ENCODE results near the gene SKAP2. TPM values are rescaled to one million over a fixed set of nuclear protein-coding genes. Genes with fewer than 3 reads are reported as not detected.

The SKAP2 gene
- total and polyA plus RNA-seq, 2 of the 4 experiments (the other 2 are of a cell fraction), result 5.7 to 7.4 TPM

DNA sequence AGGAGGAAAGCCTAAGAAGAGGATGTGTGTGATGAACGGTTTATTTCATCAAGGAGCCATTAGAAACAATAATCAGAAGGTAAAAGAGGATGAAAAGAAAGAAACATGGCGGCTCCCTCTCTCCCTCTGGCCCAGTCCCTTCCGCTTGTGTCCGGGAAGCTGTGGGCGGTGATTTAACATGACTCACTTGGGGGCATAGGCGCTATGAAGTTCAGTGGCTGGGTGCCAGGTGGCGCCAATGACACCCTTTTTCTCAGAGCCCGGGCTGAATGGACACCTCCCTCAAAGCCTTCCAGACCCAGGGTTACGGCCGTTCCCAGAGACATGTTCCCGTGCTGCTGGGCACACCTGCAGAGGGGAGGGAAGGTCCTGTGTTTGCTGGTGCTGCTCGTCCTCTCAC is 244.0 kb downstream of the SKAP2 start:
- H4K8ac ChIP-seq (ENCODE audit: low read depth in 2 of 2, low read length in 2 of 2), result no peak overlapping the region
- H2BK15ac ChIP-seq (ENCODE audit: low read depth, low read length), result no peak overlapping the region
- H3K18ac ChIP-seq (ENCODE audit: low read depth, low read length), result no peak overlapping the region
- no peaks in the 10 kb centered on the region for H3K27me3 ChIP-seq (ENCODE audit: control insufficient read depth, insufficient read depth, low read length)
- no peak overlapping the region for H2AFZ ChIP-seq (replicated peaks; ENCODE audit: low read length, poor library complexity)
- no TSS peak for BruUV-seq (replicated peaks)
- no peaks in the 10 kb centered on the region for H3K36me3 ChIP-seq (ENCODE audit: control insufficient read depth, insufficient read depth, low read length)
- H3K56ac ChIP-seq (ENCODE audit: extremely low read depth, insufficient read depth, low read length), result no peak overlapping the region
- ChIA-PET CTCF (no interaction called here), POLR2A (ENCODE audit: unreplicated experiment) (no interaction called here)
- H3K79me1 ChIP-seq (ENCODE audit: low read depth in 1 of 2, low read length in 2 of 2), result no peaks in the 10 kb centered on the region
- H3K4ac ChIP-seq (ENCODE audit: low read depth, low read length), result no peak overlapping the region
- H2BK5ac ChIP-seq (ENCODE audit: low read depth, low read length, poor library complexity, severe bottlenecking), result no peak overlapping the region
- H3K9ac ChIP-seq (ENCODE audit: low read depth, low read length), result no peak overlapping the region
- intact Hi-C loops (cut with micrococcal nuclease), result no loop called here
- H3K23ac ChIP-seq (ENCODE audit: low read depth, low read length), result no peak overlapping the region
- H2BK120ac ChIP-seq (ENCODE audit: low read depth, low read length), result no peak overlapping the region
- H3K4me3 ChIP-seq (ENCODE audit: insufficient read depth, low read depth, low read length), result no peak overlapping the region
- H3K27ac ChIP-seq (ENCODE audit: insufficient read depth, low read length), result no peak overlapping the region
- no peak overlapping the region for H3K14ac ChIP-seq (replicated peaks; ENCODE audit: low read depth, low read length)
- no peaks in the 10 kb centered on the region for H3K4me1 ChIP-seq (ENCODE audit: control insufficient read depth, insufficient read depth, low read length)
- no peak for ATAC-seq (ENCODE audit: low read depth)
- whole genome bisulfite sequencing, 2 experiments (ENCODE audit: extremely low coverage in 2 of 2, insufficient read length in 1 of 2), result no CpG with 5 or more reads among the region's 12 CpGs
- H4K91ac ChIP-seq (ENCODE audit: insufficient read depth, low read depth, low read length), result no peak overlapping the region
- H2AK9ac ChIP-seq (replicated peaks; ENCODE audit: low read depth, low read length, poor library complexity), result no peak overlapping the region
- no peaks in the 10 kb centered on the region for H3K9me1 ChIP-seq (ENCODE audit: insufficient read depth, low read length)
- H3K9me3 ChIP-seq (ENCODE audit: control insufficient read depth, insufficient read depth, low read length), result no peaks in the 10 kb centered on the region
- TF ChIP-seq POLR2A (IDR thresholded peaks at IDR 0.05; ENCODE audit: low read depth, low read length) (no peak), CTCF (conservative IDR thresholded peaks at IDR 0.05; ENCODE audit: low read depth, low read length) (no peak), MAFK (IDR thresholded peaks at IDR 0.05; ENCODE audit: low read depth, low read length) (no peak), MAZ (IDR thresholded peaks at IDR 0.05; ENCODE audit: borderline replicate concordance, low read depth, low read length) (no peak), NFE2L2 (IDR thresholded peaks at IDR 0.05; ENCODE audit: low read depth, low read length) (no peak), CHD1 (IDR thresholded peaks at IDR 0.05; ENCODE audit: low read depth, low read length) (no peak), SMC3 (IDR thresholded peaks at IDR 0.05; ENCODE audit: low read depth, low read length) (no peak), RAD21 (IDR thresholded peaks at IDR 0.05; ENCODE audit: low read length) (no peak), RFX5 (IDR thresholded peaks at IDR 0.05; ENCODE audit: low read depth, low read length) (no peak), BHLHE40 (IDR thresholded peaks at IDR 0.05; ENCODE audit: low read depth, low read length) (no peak)
- TF ChIP-seq, protein P1, sequence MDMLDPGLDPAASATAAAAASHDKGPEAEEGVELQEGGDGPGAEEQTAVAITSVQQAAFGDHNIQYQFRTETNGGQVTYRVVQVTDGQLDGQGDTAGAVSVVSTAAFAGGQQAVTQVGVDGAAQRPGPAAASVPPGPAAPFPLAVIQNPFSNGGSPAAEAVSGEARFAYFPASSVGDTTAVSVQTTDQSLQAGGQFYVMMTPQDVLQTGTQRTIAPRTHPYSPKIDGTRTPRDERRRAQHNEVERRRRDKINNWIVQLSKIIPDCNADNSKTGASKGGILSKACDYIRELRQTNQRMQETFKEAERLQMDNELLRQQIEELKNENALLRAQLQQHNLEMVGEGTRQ (IDR thresholded peaks at IDR 0.05; ENCODE audit: low read depth, low read length), result no peak
- DNase-seq, result no peak
- H4K20me1 ChIP-seq (ENCODE audit: insufficient read depth, low read length), result no peaks in the 10 kb centered on the region
- H3K4me2 ChIP-seq (ENCODE audit: low read depth, low read length), result no peak overlapping the region
- dilution Hi-C loops (cut with HindIII; ENCODE audit: low sequenced_read_pairs, unreplicated experiment), result no loop called here
- no peak overlapping the region for H4K5ac ChIP-seq (ENCODE audit: low read depth, low read length)
- H2AK5ac ChIP-seq (ENCODE audit: low read depth, low read length), result no peak overlapping the region
- in situ Hi-C loops (cut with MboI; ENCODE audit: low sequenced_read_pairs), result no loop called here
- no peak overlapping the region for H2BK20ac ChIP-seq (ENCODE audit: low read depth, low read length)
